Hepatocyte (in vitro differentiated cells): Measurements from ENCODE around the gene PLOD2. TPM values are rescaled to one million over a fixed set of nuclear protein-coding genes. Genes with fewer than 3 reads are reported as not detected.

Source experiments
- DNase-seq: peaks from one replicate; pipeline ENCODE4 v3.0.0-alpha.2; 2016; ENCODE audit warnings: low spot score
- H2AFZ ChIP-seq: fragments of 200-600 bp; sonication (generic); 2 replicates; pipeline ENCODE4 v1.6.0; 2016; ENCODE audit warnings: antibody characterized with exemption, mild to moderate bottlenecking
- H3K27ac ChIP-seq: fragments of 200-600 bp; sonication (generic); 2 replicates; pipeline ENCODE4 v1.5.1; 2016; ENCODE audit warnings: mild to moderate bottlenecking
- H3K27me3 ChIP-seq: fragments of 200-600 bp; sonication (generic); 2 replicates; pipeline ENCODE4 v1.6.1; 2016
- H3K36me3 ChIP-seq: fragments of 200-600 bp; sonication (generic); replicated peaks from 2 replicates; pipeline ENCODE4 v1.5.1; 2016; ENCODE audit warnings: low read depth; ENCODE audit not compliant: insufficient read depth
- H3K4me1 ChIP-seq: fragments of 200-600 bp; sonication (generic); 2 replicates; pipeline ENCODE4 v1.5.1; 2016; ENCODE audit warnings: mild to moderate bottlenecking, moderate library complexity; ENCODE audit not compliant: insufficient read depth
- H3K4me2 ChIP-seq: fragments of 200-600 bp; sonication (generic); 2 replicates; pipeline ENCODE4 v1.6.0; 2016
- H3K4me3 ChIP-seq: fragments of 200-600 bp; sonication (generic); 2 replicates; pipeline ENCODE4 v1.5.1; 2016; ENCODE audit warnings: mild to moderate bottlenecking
- H3K79me2 ChIP-seq: fragments of 200-600 bp; sonication (generic); 2 replicates; pipeline ENCODE4 v1.6.0; 2017; ENCODE audit warnings: mild to moderate bottlenecking
- H3K9me2 ChIP-seq: fragments of 200-600 bp; sonication (generic); replicated peaks from 2 replicates; pipeline ENCODE4 v1.6.0; 2017; ENCODE audit warnings: mild to moderate bottlenecking; ENCODE audit not compliant: insufficient read depth
- H3K9me3 ChIP-seq: fragments of 200-600 bp; sonication (generic); 2 replicates; pipeline ENCODE4 v1.5.1; 2016; ENCODE audit warnings: low read depth, mild to moderate bottlenecking
- H4K20me1 ChIP-seq: fragments of 200-600 bp; sonication (generic); 2 replicates; pipeline ENCODE4 v1.6.0; 2016; ENCODE audit warnings: mild to moderate bottlenecking; ENCODE audit not compliant: insufficient read depth, poor library complexity, severe bottlenecking
- EZH2 ChIP-seq: fragments of 200-600 bp; sonication (generic); IDR thresholded peaks from 2 replicates; pipeline ENCODE4 v1.6.1; 2016; ENCODE audit warnings: antibody characterized with exemption, mild to moderate bottlenecking, borderline replicate concordance
- EZH2phosphoT487 ChIP-seq: fragments of 200-600 bp; sonication (generic); IDR thresholded peaks from one replicate; pipeline ENCODE4 v1.6.1; 2018; ENCODE audit warnings: antibody characterized with exemption, mild to moderate bottlenecking, low read depth, moderate library complexity; ENCODE audit not compliant: unreplicated experiment, severe bottlenecking
- WGBS: methylation state at CpG from one replicate; pipeline ENCODE4 v1.1.6; 2016; ENCODE audit warnings: low lambda C conversion rate; ENCODE audit errors: missing lambda C conversion rate; 5-methylcytosine and 5-hydroxymethylcytosine counted together
- polyA plus RNA-seq: library from polyadenylated mRNA; unstranded; fragments of >200 nt; fragmentation: Nextera tagmentation; extraction: Ambion mirVana; gene quantifications from 2 replicates; pipeline ENCODE4 v1.2.1, GENCODE V29; 2016
- total RNA-seq: library from RNA; depleted of rRNA; stranded (reverse); fragments of >200 nt; gene quantifications from 2 replicates; pipeline ENCODE4 v1.2.3, GENCODE V29; 2014
- TF ChIP-seq, protein P1 (sequence below): fragments of 200-600 bp; sonication (generic); IDR thresholded peaks from 2 replicates; pipeline ENCODE4 v1.5.1; 2016; ENCODE audit warnings: antibody characterized with exemption, mild to moderate bottlenecking; ENCODE audit not compliant: poor library complexity

The PLOD2 gene
- total and polyA plus RNA-seq, 2 experiments from 2014 or later = 97.3 to 148 TPM

DNA sequence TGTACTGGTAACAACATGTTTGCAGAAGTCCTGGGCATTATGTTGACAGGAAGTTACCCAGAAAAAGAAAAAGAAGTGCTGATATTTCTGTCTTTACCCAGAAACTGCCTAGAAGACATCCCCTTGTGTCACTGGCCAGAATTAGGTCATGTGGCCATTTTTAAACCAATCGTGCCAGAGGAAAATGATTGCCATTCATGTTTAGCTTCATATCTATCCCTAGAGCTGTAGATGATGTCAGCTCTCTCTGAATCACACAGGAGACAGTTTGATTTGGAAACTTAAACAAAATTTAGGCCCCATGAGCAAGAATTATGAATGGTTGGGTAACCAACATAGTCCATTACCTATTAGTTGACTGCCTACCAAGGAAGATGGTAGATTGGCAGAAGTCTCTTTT is 8.9 kb upstream of the PLOD2 start:
- WGBS = 96% methylated on average over 1 of the region's 1 CpG
- no peak overlapping the region for H2AFZ ChIP-seq
- H3K4me1 ChIP-seq = peaks cover 28% of the 10 kb centered on the region
- TF ChIP-seq, protein P1, sequence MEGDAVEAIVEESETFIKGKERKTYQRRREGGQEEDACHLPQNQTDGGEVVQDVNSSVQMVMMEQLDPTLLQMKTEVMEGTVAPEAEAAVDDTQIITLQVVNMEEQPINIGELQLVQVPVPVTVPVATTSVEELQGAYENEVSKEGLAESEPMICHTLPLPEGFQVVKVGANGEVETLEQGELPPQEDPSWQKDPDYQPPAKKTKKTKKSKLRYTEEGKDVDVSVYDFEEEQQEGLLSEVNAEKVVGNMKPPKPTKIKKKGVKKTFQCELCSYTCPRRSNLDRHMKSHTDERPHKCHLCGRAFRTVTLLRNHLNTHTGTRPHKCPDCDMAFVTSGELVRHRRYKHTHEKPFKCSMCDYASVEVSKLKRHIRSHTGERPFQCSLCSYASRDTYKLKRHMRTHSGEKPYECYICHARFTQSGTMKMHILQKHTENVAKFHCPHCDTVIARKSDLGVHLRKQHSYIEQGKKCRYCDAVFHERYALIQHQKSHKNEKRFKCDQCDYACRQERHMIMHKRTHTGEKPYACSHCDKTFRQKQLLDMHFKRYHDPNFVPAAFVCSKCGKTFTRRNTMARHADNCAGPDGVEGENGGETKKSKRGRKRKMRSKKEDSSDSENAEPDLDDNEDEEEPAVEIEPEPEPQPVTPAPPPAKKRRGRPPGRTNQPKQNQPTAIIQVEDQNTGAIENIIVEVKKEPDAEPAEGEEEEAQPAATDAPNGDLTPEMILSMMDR = no peak
- TF ChIP-seq EZH2phosphoT487 = no peak
- no peak for TF ChIP-seq EZH2
- H3K79me2 ChIP-seq = no peaks in the 10 kb centered on the region
- no peaks in the 10 kb centered on the region for H3K9me3 ChIP-seq
- H3K9me2 ChIP-seq = no peaks in the 10 kb centered on the region
- H3K36me3 ChIP-seq = no peaks in the 10 kb centered on the region
- no peak for DNase-seq
- H4K20me1 ChIP-seq = no peaks in the 10 kb centered on the region
- H3K4me2 ChIP-seq = no peak overlapping the region
- H3K27ac ChIP-seq = no peak overlapping the region
- no peaks in the 10 kb centered on the region for H3K27me3 ChIP-seq
- no peak overlapping the region for H3K4me3 ChIP-seq

DNA sequence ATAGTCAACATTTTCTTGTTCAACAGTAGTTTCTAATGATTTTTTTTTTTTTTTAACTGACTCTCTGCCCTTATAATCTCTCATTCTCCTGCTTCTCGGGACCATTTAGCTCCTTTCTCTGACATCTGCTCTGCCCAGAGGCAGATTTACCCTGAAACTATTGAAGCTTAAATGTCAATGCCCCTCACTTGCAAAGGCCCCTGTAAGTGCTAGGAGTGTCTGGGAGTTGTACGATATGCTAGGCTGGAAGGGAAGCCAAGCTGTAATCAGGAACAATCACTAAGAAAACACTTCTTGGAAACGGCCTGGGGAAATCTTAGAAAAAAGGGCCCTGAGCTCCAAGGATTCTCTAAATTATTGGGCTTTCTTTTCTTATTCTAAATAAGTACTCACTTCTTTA is 5.8 kb upstream of the PLOD2 start:
- H4K20me1 ChIP-seq = no peaks in the 10 kb centered on the region
- no peak for DNase-seq
- H2AFZ ChIP-seq = no peak overlapping the region
- no peak overlapping the region for H3K4me3 ChIP-seq
- no peaks in the 10 kb centered on the region for H3K36me3 ChIP-seq
- no peaks in the 10 kb centered on the region for H3K79me2 ChIP-seq
- peak overlapping the region; percentile 78 for H3K27ac ChIP-seq
- no peaks in the 10 kb centered on the region for H3K9me2 ChIP-seq
- peaks cover 32% of the 10 kb centered on the region for H3K4me1 ChIP-seq
- TF ChIP-seq, protein P1 = no peak
- TF ChIP-seq EZH2phosphoT487 (no peak), EZH2 (no peak)
- no peaks in the 10 kb centered on the region for H3K9me3 ChIP-seq
- no peaks in the 10 kb centered on the region for H3K27me3 ChIP-seq
- H3K4me2 ChIP-seq = peak overlapping the region; percentile 2
- 39% methylated on average over 3 of the region's 3 CpGs for WGBS

DNA sequence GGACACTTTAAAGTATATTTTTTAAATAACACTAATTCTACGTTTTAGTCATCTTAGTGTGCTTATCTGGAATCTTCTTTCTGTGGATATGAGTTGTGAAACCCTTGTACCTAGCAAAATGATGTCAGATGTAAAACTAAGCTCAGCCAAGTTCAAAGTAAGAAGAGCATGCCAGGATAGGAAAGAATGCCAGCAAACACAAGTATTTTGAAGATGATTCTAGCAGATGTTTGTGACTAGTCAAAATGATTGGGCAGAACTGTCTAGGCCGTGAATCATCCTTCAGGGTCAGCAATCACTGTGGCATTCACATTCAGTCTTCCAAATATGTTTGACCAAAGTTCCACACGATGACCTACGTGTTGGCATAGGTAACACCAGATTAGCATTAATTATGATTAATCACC is 5.4 kb upstream of the PLOD2 start:
- 56% methylated on average over 4 of the region's 4 CpGs for WGBS
- peak overlapping the region; percentile 55 for H3K4me2 ChIP-seq
- peak overlapping the region; percentile 78 for H3K27ac ChIP-seq
- H4K20me1 ChIP-seq = no peaks in the 10 kb centered on the region
- no peaks in the 10 kb centered on the region for H3K36me3 ChIP-seq
- H3K4me1 ChIP-seq = peaks cover 33% of the 10 kb centered on the region
- H3K9me3 ChIP-seq = no peaks in the 10 kb centered on the region
- DNase-seq = peak; percentile 25
- H3K27me3 ChIP-seq = no peaks in the 10 kb centered on the region
- H3K9me2 ChIP-seq = no peaks in the 10 kb centered on the region
- TF ChIP-seq EZH2 = no peak
- TF ChIP-seq EZH2phosphoT487 = no peak
- TF ChIP-seq, protein P1 = no peak
- no peaks in the 10 kb centered on the region for H3K79me2 ChIP-seq
- no peak overlapping the region for H2AFZ ChIP-seq
- no peak overlapping the region for H3K4me3 ChIP-seq

DNA sequence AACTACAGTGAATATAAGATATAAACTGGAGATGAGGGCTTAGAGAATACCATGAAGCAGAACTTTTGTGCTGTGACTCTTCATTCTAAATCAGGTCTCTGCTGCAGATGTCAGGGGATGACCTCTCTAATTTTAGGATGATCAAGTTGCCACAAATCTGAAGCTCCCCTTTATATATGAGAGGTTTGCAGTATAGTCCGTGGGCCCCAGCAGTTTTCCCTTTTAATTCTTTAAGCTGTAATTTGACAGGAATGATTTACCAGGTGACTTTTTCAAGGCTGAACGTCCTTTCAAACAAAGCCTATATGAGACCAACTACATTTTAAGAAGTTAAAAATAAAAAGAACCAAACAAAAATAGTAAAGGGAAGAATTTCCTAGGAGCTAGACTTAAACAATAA is 4.9 kb upstream of the PLOD2 start:
- Histone ChIP-seq H3K9me2 (no peaks in the 10 kb centered on the region), H3K4me2 (peak overlapping the region; percentile 55), H2AFZ (no peak overlapping the region), H3K79me2 (no peaks in the 10 kb centered on the region), H3K27me3 (no peaks in the 10 kb centered on the region), H3K9me3 (no peaks in the 10 kb centered on the region), H3K4me3 (no peak overlapping the region), H3K27ac (peak overlapping the region; percentile 78), H4K20me1 (no peaks in the 10 kb centered on the region), H3K36me3 (no peaks in the 10 kb centered on the region), H3K4me1 (peaks cover 33% of the 10 kb centered on the region)
- 51% methylated on average over 2 of the region's 2 CpGs for WGBS
- TF ChIP-seq, protein P1 = no peak
- no peak for TF ChIP-seq EZH2
- no peak for DNase-seq
